Stimulated activated CD4-positive, alpha-beta T cell treated with anti-CD3 and anti-CD28 coated beads, Interleukin-12 subunit alpha, Interleukin-12 subunit beta, amount 100 ng/mL, for 48 hours (primary cell): Measurements from ENCODE around the gene TNRC6C.
A peak's percentile ranks its signal among the peaks of the same experiment; 100 is the strongest.
"Not testable (repeated sequence)": the region's sequence is repeated elsewhere in the genome, so short reads cannot be mapped to it uniquely, and the experiment has no call there.

Experiments used
- DNase-seq, 3 donors: peaks; one replicate each; pipeline ENCODE4 v3.0.0-alpha.2; 2020; ENCODE audit warnings: low read depth in 2 of 3, low spot score in 1 of 3

The TNRC6C gene

DNA sequence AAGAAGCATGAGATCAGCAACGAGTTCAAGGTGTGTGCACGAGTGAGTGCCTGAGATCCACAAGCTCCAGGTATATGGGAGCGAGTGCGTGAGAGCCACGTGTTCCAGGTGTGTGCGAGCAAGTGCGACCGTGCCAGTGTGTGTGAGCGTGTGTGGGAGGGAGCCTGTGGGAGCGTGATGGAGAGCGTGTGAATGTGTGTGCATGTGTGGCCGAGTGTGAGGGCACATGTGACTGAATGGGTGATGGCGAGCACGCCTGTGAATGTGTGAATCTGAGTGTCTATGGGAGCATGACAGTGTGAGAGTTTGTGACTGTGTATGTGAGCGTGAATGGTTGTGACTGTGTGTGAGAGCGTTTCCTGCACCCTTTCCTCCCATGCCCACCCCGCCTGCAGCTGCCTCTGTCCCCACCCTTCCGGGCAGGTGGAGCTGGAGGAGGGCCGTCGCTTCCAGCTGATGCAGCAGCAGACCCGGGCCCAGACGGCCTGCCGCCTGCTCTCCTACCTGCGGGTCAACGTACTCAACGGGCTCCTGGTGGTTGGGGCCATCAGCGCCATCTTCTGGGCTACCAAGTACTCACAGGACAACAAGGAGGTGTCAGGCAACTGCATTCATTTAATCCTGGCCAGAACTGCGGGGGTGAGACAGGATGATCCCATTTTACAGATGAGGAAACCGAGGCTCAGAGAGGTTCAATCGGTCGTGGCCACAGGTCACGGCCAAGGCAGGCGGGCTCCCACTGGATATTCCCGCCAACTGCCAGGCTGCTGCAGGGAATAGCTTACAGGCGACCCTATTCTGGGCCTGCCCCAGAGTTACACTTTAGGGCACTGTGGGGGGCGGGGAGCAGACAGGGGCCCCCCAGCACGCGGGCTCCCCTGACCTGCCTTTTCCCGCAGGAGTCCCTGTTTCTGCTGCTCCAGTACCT, 175.7 kb downstream of the TNRC6C start:
- peak; percentile 62 to 68 (median 64) for DNase-seq

DNA sequence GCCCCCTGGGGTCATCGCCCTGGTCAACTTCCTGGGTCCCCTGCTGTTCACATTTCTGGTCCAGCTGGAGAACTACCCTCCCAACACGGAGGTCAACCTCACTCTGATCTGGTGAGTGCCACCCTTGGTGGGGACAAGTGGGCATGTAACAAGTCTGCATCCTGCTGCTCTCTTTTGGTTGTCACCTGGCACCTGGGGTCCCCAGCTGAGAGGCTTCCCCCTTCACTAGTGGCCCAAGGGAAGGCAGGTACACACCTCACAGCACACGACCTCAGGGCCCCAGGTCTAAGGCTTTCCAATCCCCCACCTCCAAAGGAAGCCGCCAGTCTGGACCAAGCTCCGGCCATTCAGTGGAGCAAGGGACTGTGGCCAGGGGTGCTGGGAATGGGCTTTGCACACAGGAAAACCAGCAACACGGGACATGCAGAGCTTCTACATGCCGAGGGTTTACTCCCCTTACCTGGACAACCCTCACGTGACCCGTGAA, 176.4 kb downstream of the TNRC6C start:
- no peak for DNase-seq

DNA sequence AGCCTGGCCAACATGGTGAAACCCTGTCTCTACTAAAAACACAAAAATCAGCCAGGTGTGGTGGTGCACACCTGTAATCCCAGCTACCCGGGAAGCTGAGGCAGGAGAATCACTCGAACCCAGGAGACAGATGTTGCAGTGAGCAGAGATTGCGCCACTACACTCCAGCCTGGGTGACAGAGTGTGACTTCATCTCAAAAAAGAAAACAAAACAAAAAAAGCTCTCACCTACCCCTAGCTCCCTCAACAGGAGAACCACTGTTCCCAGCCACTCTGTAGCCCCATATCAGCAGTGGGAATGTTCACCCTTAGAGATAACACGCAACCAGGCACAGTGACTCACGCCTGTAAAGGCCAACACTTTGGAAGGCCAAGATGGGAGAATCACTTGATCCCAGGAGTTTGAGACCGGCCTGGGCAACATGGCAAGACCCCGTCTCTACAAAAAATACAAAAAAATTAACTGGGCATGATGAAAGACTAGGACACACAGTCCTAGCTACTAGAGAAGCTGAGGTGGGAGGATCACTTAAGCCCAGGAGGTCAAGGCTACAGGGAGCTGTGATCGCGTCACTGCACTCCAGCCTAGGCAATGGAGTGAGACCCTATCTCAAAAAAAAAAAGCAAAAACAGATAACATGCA, 177.5 kb downstream of the TNRC6C start:
- DNase-seq = no peak

DNA sequence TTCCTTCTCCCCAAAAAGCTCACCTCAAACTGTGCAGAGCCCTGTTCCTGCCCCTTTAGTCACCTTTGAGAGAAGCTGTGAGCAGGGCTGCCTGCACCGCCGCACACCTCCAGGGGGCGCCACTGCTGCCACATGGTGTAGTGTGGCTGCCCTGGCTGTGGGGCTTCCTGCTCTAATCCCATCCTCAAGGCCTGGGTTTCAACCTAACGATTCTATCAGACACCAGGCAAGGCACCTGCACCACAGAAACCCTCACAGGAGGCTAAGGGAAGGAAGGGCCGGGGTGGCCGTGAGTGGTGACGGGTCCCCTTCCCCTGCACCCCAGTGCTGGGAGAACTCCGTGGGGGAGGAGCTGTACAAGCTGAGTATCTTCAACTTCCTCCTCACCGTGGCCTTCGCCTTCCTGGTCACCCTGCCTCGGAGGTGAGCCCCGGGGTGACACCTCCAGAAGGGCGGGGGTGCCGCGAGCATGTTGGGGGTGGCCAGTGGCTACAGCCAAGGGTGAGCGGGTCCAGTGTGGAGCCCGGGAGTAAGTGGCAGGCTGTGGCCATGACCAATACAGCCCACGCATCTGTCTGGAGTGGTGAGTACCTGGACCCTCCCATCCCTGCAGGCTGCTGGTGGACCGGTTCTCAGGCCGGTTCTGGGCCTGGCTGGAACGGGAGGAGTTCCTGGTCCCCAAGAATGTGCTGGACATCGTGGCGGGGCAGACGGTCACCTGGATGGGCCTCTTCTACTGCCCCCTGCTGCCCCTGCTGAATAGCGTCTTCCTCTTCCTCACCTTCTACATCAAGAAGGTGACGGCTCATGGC, 179.1 kb downstream of the TNRC6C start:
- no peak for DNase-seq

DNA sequence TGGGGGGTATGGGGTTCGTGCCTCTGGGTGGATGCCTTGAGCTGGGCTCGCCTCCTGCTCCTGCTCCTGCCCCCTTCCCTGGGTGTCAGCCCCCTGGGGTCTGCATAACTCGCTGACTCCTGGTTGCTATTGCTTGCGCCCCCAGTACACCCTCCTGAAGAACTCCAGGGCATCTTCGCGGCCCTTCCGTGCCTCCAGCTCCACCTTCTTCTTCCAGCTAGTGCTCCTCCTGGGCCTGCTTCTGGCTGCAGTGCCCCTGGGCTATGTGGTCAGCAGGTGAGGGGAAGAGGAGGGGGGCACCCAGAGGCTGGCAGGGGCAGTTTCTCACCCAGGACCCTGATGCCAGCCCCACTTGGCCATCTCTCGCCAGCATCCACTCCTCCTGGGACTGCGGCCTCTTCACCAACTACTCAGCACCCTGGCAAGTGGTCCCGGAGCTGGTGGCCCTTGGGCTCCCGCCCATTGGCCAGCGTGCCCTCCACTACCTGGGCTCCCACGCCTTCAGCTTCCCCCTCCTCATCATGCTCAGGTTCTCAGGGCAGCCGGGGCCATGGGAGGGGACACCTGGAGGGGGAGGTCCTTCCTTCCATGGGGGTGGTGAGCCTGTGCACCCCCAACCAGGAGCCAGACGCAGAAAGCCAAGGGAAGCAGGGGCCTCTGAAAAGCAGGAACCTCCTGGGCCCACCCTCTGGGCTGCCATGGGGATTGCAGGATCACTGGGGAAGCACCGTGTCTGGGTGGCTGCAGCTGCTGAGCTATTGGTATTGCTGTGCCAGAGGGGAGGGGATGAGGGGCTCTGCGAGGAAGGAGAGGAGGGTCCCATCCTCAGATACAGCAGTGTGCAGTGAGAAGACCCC, 179.9 kb downstream of the TNRC6C start:
- no peak for DNase-seq

DNA sequence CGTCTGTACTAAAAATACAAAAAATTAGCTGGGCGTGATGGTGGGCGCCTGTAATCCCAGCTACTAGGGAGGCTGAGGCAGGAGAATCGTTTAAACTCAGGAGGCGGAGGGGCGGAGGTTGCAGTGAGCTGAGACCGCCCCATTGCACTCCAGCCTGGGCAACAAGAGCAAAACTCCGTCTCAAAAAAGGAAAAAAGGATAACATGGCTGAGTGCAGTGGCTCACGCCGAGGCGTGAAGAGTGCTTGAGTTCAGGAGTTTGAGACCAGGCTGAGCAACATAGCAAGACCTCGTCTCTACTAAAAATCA, 181.3 kb downstream of the TNRC6C start:
- not testable (repeated sequence) for DNase-seq

DNA sequence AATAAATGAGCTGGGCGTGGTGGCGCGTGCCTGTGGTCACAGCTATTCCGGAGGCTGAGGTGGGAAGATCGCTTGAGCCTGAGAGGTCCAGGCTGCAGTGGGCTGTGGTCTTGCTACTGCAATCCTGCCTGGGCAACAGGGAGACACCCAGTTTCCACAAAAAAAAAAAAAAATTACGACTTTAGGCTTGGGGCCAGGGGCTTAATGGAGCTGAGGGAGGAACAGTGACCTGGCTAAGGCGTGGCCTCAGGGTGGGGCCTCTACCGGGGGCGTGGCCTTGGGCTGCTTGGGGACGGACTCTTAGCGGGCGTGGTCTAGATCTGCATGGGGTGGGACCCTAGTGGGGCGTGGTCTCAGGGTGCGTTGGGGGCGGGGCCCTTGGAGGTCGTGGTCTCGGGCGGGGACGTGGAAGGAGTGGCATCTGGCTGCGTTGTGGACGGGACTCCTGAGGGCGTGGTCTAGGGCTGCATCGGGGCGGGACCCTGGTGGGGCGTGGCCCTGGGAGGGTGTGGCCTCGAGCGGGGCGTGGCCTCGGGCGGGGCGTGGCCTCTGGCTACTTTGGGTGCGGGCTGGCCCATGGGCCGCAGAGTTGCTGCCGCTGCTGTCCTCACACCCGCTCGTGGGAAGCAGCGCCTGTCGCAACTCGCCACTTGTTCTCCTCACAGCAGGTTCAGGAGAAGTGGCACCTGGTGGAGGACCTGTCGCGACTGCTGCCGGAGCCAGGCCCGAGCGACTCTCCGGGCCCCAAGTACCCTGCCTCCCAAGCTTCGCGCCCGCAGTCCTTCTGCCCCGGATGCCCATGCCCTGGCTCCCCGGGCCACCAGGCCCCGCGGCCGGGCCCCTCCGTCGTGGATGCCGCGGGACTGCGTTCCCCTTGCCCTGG, 181.9 kb downstream of the TNRC6C start:
- DNase-seq = peak; percentile 91 to 99 (median 98)

DNA sequence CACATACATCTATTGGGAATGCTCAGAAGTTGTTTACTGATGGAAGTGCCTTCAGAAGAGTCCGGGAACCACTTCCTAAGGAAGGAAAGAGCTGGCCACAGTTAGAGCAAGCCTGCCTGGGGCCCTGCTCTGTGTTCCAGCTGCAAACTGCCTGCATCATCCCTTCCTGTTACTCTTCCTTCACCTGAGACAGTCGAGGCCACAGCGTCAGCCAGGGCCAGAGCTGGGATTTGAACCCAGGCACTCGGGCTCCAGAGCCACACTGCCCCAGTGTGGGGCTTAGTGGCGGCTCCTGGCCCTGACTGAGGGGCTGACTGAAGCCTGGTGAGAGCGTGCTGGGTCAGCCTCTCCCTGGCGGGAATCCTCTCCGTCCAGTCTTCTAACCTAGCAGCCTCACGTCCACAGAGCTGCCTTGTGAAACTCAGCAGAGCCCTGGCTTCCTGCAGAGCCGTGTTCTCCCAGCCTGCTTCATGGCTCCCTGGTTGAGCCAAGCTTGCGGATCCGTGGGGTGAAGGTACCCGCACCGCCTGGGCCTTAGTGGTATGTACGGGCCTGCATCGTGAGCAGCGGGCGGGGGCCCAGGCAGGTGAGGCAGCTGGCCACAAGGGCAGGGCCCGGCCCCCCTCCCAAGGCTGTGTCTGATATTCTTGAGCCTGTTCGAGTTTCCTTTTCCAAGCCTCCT, 183.1 kb downstream of the TNRC6C start:
- DNase-seq = no peak

DNA sequence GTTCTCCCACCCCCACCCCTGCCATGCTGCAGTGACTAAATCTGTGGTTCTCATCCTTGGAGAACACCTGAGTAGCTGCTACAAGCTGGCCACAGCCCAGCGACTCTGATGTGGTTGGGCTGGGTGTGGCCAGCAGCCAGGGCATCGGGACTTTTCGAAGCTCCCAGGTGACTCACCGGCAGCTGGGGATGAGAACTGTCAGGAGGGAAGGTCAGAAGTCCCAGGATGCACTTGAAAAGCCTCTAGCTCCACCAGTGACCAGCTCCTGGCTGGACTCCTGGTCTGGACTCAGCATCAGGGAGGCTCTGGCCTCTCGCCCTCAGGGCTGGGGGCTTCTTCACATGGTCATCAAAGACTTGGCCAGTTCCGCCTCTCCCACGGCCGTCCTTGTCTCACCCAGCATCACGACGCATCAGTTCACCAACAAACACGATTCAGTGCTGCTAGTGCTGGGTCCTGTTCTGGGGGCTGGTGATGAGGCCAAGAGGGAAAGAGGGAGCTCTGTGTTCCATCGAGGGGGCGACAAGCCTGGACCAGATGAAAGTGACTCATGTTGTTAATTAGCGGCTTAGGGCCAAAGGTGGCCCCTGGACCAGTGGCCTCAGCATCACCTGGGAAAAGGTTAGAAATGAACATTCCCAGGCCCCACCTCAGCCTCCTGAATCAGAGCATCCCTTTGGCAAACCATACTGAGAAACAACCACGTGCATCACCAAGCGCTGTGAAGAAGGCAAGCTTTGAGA, 183.8 kb downstream of the TNRC6C start:
- no peak for DNase-seq

DNA sequence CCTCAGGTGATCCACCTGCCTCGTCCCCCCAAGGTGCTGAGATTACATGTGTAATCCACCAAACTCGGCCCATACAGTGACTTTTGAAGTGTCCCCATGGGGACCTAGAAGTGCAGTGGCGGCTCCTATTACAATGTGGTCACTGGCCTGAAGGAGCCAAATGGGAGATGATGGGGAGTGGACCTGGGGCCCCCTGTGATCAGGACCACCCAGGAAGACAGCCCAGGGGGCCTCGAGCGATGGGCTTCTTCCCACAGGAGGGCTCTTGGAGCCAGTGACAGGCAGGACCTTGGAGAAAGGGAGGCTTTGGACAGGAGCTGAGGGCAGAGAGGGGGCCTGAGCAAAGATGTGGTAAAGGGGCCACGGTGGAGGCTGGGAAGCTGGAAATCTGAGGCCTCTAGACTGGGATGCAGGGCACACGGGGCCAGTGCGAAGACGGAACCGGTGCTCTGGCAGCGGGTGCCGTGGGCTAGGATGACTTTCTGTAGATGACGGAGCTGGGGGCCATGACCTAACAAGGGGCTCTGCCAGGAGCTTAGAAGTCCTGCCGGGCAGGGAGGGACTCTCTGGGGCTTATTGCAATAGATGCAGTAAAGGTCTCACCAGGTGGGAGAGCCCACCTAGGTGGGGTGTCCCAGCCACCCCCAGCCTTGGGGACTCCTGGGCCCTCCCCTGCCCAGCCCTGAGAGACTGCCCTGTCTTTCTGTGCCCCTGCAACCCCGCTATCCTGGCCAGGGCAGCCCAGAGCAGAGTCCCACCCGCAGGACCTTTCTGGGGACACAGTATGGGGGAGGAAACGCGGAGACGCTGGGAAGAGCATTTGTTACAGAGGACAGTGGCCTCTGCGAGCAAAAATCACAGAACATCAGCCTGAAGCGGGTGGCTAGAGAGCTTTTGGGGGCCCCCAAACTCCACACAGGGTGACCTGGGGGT, 185.0 kb downstream of the TNRC6C start:
- DNase-seq = no peak

DNA sequence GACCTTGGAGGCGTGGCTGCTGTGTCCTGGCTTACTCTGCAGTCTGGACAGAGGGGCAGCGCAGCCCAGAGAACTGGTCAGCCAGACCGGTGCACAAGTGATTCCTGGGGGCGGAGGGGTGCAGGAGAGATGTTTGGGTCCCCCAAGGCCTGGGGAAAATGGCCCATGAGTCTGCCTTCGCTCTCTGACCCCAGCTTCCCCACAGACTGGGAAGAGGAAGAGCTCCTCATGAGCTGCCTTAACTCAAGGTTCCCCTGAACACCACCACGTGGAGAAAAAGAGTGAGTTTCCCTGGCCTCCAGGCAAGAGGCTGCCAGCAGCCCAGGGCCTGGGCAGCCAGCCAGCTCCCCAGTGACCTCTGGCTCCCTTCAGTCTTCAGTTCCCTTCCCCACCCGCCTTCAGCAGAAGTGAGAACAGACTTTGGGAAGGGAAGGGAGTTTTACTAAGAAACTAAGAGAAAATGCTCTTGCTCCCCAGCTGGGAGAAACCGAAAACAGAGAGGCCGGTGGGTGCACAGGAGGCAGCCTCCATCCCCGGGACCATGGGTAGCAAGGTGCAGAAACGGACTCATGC, 185.7 kb downstream of the TNRC6C start:
- no peak for DNase-seq

DNA sequence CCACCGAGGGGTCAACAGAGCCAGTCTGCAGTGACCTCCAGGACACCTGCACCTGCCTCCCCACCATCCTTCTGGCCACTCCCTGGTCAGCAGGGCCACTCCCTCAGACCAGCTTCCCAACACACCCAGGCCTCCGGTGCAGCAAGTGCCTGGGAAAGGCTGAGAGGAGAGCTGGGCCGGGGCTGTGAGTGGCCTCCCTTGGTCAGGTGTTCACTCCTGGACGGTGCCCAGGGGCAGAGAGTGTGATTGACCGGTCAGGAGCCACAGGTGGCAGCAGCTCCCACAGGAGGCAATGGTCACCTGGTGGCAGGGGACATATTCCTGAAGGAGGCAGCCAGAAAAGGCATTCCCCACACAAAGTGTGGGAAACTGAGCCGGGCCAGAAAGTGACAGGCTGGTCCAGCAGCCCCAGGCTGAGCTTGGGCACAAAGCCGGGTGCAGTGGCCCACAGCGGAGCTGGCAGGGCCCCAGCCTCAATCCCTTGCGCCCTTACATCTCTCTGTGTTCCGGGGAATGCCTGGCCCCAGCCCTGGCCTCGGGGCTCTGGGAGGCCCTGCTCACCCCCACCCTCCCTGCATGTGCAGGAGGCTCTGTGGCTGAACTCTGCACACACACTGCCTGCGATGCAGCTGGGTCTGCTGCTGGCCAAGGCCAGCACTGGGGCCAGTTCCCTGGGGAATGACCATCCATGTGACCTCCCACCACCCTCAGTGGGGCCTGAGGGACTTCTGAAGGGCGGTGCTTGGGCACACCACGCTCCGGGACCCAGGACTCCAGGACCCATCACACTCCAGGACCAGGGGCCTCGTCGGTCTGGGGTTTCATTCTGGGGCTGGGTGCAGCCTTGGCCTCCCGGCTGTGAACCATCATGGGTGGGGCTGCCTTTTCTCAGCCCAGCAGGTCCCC, 186.5 kb downstream of the TNRC6C start:
- no peak for DNase-seq

DNA sequence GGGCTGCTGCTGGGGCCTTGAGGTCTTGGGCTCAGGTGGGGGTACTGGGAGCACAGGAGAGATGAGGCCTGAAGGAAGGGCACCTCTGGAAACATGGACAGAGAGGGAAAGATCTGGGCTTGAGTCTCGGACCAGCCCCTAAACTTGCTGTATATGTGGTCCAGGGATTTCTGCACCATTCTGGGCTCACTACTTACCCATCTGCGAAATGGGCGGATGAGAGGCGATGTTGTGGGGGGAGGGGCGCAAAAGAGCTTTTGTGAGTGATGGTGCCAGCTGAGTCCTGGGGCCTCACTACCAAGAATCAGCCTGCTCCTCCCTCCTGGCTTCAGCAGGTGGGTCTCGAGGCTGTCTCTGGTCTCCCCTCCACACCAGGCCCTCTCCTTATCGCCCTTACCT, 188.0 kb downstream of the TNRC6C start:
- DNase-seq = no peak

DNA sequence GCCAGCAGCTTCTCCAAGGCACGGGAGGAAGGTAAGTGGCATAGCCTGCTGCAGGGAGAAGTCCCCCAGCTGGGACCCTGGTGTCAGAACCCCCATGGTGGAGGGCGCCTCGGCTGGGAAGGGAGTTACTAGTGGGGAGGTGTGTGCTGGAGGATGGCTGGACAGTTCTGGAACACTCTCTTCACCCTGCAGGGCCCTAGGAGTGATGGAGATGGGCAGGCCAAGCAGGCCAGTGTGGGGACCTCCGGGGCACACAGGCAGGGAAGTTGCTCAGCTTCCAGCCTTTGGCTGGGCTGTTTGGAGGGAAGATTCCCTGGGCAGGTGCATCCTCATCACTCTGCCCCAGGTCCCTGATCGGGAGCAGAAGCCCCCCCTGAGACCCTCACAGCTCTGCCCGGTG, 188.4 kb downstream of the TNRC6C start:
- no peak for DNase-seq

DNA sequence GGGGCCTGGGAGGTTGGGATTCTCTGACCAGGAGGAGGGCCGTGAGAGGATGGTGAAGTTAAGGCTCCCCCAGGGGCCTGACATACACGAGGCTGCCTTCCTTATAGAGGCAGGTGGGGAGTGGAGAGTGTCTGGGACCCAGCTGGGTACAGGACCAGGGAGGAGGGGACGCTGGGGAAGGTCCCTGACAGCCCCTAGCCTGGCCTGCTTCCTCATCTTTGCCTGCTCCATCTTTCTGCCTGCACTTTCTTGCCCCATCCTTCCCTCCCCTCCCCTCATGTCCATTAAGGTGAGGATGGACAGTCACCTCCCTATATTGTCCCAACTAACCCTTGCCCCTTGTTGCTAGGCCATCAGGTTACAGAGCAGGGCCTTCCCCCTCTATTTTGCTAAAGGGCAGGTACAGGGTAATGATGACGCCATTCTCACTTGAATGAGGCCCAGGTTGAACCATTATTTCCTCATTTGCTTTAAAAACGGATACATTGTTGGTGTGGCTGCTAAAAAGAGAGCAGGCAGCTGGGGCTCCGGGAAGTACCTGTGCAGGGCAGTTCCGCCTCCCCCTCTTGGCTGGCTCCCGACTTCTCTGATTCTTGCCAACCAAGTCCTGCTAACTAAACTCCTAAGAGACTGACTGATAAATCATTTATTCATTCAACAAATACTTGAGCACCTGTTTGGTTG, 189.0 kb downstream of the TNRC6C start:
- DNase-seq = no peak
